IMR-90 (cell line): ENCODE measurements around the gene GPR84. TPM values are rescaled to one million over a fixed set of nuclear protein-coding genes. Genes with fewer than 3 reads are reported as not detected.

Experiments used
- ATAC-seq: fragments of 200-7000 bp; cut with Tn5 transposase; 2 replicates; pipeline ENCODE4 v1.9.1; 2020; ENCODE audit warnings: low read depth, mild to moderate bottlenecking, moderate library complexity
- BruUV-seq: library from RNA; stranded (reverse); fragments of 400-500 nt; replicated peaks from 2 replicates; lab custom pipeline; 2021; lab: Mats Ljungman, UMichigan
- CTCF ChIA-PET: fragments of 300-600 bp; formaldehyde crosslinking; extraction: SDS; loops from one replicate; lab custom pipeline; 2021; ENCODE audit warnings: antibody characterized with exemption; lab: Yijun Ruan, JAX
- POLR2A ChIA-PET: fragments of 300-600 bp; sonication (Branson Sonifier 250); formaldehyde crosslinking; loops from one replicate; lab custom pipeline; 2022; ENCODE audit warnings: antibody characterized with exemption; ENCODE audit not compliant: unreplicated experiment; lab: Charles Lee
- DNase-seq: peaks from one replicate; pipeline ENCODE4 v3.0.0; 2013
- H2AFZ ChIP-seq: replicated peaks from 2 replicates; pipeline ENCODE3; 2013; ENCODE audit warnings: low read length, mild to moderate bottlenecking; ENCODE audit not compliant: poor library complexity
- H2AK5ac ChIP-seq: 2 replicates; pipeline ENCODE4 v1.6.1; 2013; ENCODE audit warnings: low read depth, low read length, inconsistent platforms
- H2AK9ac ChIP-seq: replicated peaks from 2 replicates; pipeline ENCODE3; 2013; ENCODE audit warnings: mild to moderate bottlenecking, low read depth, low read length, moderate library complexity; ENCODE audit not compliant: poor library complexity
- H2BK120ac ChIP-seq: 2 replicates; pipeline ENCODE4 v1.6.1; 2013; ENCODE audit warnings: low read depth, low read length, inconsistent platforms
- H2BK15ac ChIP-seq: 3 replicates; pipeline ENCODE4 v1.6.1; 2013; ENCODE audit warnings: low read depth, low read length, inconsistent platforms
- H2BK20ac ChIP-seq: 2 replicates; pipeline ENCODE4 v1.6.1; 2013; ENCODE audit warnings: low read depth, mild to moderate bottlenecking, inconsistent platforms, low read length, moderate library complexity
- H2BK5ac ChIP-seq: 2 replicates; pipeline ENCODE4 v1.6.1; 2013; ENCODE audit warnings: mild to moderate bottlenecking, low read depth, low read length, inconsistent platforms; ENCODE audit not compliant: poor library complexity, severe bottlenecking
- H3K14ac ChIP-seq: replicated peaks from 2 replicates; pipeline ENCODE4 v1.6.1; 2013; ENCODE audit warnings: low read depth, low read length, inconsistent platforms
- H3K18ac ChIP-seq: 2 replicates; pipeline ENCODE4 v1.6.1; 2013; ENCODE audit warnings: low read depth, low read length, control low read depth
- H3K23ac ChIP-seq: 2 replicates; pipeline ENCODE4 v1.6.1; 2013; ENCODE audit warnings: low read depth, low read length, inconsistent platforms
- H3K27ac ChIP-seq: 2 replicates; pipeline ENCODE4 v1.5.1; 2013; ENCODE audit warnings: mild to moderate bottlenecking, control low read depth, low read length; ENCODE audit not compliant: insufficient read depth
- H3K27me3 ChIP-seq: 2 replicates; pipeline ENCODE4 v1.6.1; 2013; ENCODE audit warnings: low read length; ENCODE audit not compliant: control insufficient read depth, insufficient read depth
- H3K36me3 ChIP-seq: 2 replicates; pipeline ENCODE4 v1.6.1; 2013; ENCODE audit warnings: low read length, mixed read lengths; ENCODE audit not compliant: control insufficient read depth, insufficient read depth
- H3K4ac ChIP-seq: 2 replicates; pipeline ENCODE4 v1.6.1; 2013; ENCODE audit warnings: low read depth, low read length, inconsistent platforms
- H3K4me1 ChIP-seq: 2 replicates; pipeline ENCODE4 v1.6.1; 2013; ENCODE audit warnings: low read length, mixed read lengths; ENCODE audit not compliant: control insufficient read depth, insufficient read depth
- H3K4me2 ChIP-seq: 2 replicates; pipeline ENCODE4 v1.6.1; 2013; ENCODE audit warnings: low read depth, mild to moderate bottlenecking, control low read depth, low read length, moderate library complexity
- H3K4me3 ChIP-seq: 2 replicates; pipeline ENCODE4 v1.5.1; 2013; ENCODE audit warnings: low read depth, mild to moderate bottlenecking, control low read depth, low read length, moderate library complexity; ENCODE audit not compliant: insufficient read depth
- H3K56ac ChIP-seq: 2 replicates; pipeline ENCODE4 v1.6.1; 2013; ENCODE audit warnings: low read length, inconsistent platforms; ENCODE audit not compliant: insufficient read depth; ENCODE audit errors: extremely low read depth
- H3K79me1 ChIP-seq, 2 experiments: 2 replicates each; pipeline ENCODE4 v1.6.1; 2013; ENCODE audit warnings: low read length in 2 of 2, inconsistent platforms in 1 of 2, low read depth in 1 of 2
- H3K9ac ChIP-seq: 2 replicates; pipeline ENCODE4 v1.6.1; 2013; ENCODE audit warnings: low read depth, low read length, control low read depth
- H3K9me1 ChIP-seq: 2 replicates; pipeline ENCODE4 v1.6.1; 2013; ENCODE audit warnings: low read length, inconsistent platforms; ENCODE audit not compliant: insufficient read depth
- H3K9me3 ChIP-seq: 2 replicates; pipeline ENCODE4 v1.6.1; 2013; ENCODE audit warnings: low read length; ENCODE audit not compliant: control insufficient read depth, insufficient read depth
- H4K20me1 ChIP-seq: 2 replicates; pipeline ENCODE4 v1.6.1; 2013; ENCODE audit warnings: low read length, inconsistent platforms; ENCODE audit not compliant: insufficient read depth
- H4K5ac ChIP-seq: 2 replicates; pipeline ENCODE4 v1.6.1; 2013; ENCODE audit warnings: mild to moderate bottlenecking, low read depth, low read length, control low read depth
- H4K8ac ChIP-seq, 2 experiments: 2 replicates each; pipeline ENCODE4 v1.6.1; 2013; ENCODE audit warnings: low read depth in 2 of 2, low read length in 2 of 2, control low read depth in 1 of 2, inconsistent platforms in 1 of 2
- H4K91ac ChIP-seq: 2 replicates; pipeline ENCODE4 v1.6.1; 2013; ENCODE audit warnings: low read depth, low read length, inconsistent platforms; ENCODE audit not compliant: insufficient read depth
- BHLHE40 ChIP-seq: fragments of 150-350 bp; IDR thresholded peaks from 2 replicates; pipeline ENCODE4 v1.6.1; 2016; ENCODE audit warnings: mild to moderate bottlenecking, low read depth, low read length
- CEBPB ChIP-seq: IDR thresholded peaks from 2 replicates; pipeline ENCODE4 v1.6.1; 2012; ENCODE audit warnings: low read depth, low read length, improper control_type of control experiment
- FOS ChIP-seq: fragments of 150-350 bp; IDR thresholded peaks from 2 replicates; pipeline ENCODE4 v1.6.1; 2016; ENCODE audit warnings: low read depth, low read length
- MAFK ChIP-seq: IDR thresholded peaks from 2 replicates; pipeline ENCODE4 v1.6.1; 2012; ENCODE audit warnings: low read depth, low read length, improper control_type of control experiment
- MAZ ChIP-seq: IDR thresholded peaks from 2 replicates; pipeline ENCODE4 v1.6.1; 2012; ENCODE audit warnings: low read depth, mild to moderate bottlenecking, low read length, improper control_type of control experiment, moderate library complexity, borderline replicate concordance
- MXI1 ChIP-seq: IDR thresholded peaks from 2 replicates; pipeline ENCODE4 v1.6.1; 2012; ENCODE audit warnings: low read depth, mild to moderate bottlenecking, low read length, moderate library complexity, borderline replicate concordance
- NFE2L2 ChIP-seq: fragments of 150-350 bp; IDR thresholded peaks from 2 replicates; pipeline ENCODE4 v1.6.1; 2016; ENCODE audit warnings: low read depth, mild to moderate bottlenecking, low read length
- POLR2A ChIP-seq: IDR thresholded peaks from 2 replicates; pipeline ENCODE4 v1.6.1; 2012; ENCODE audit warnings: mild to moderate bottlenecking, low read depth, low read length
- RAD21 ChIP-seq: IDR thresholded peaks from 2 replicates; pipeline ENCODE4 v1.6.1; 2012; ENCODE audit warnings: low read length, improper control_type of control experiment
- RCOR1 ChIP-seq: IDR thresholded peaks from 2 replicates; pipeline ENCODE4 v1.6.1; 2012; ENCODE audit warnings: mild to moderate bottlenecking, low read length, improper control_type of control experiment; ENCODE audit not compliant: insufficient replicate concordance
- WGBS, 2 experiments: methylation state at CpG; one replicate each; pipeline versions ENCODE4 v1.1.5 to v1.1.7; 2013; ENCODE audit warnings: missing lambda C conversion rate in 2 of 2; ENCODE audit not compliant: insufficient read length in 1 of 2; ENCODE audit errors: extremely low coverage in 2 of 2; 5-methylcytosine and 5-hydroxymethylcytosine counted together
- dilution Hi-C: fragments of 300-500 bp; cut with HindIII; formaldehyde crosslinking; loops from one replicate; pipeline ENCODE4 v1.14.3; 2018; ENCODE audit warnings: low sequenced_read_pairs; ENCODE audit not compliant: unreplicated experiment
- in situ Hi-C: fragments of 300-500 bp; cut with MboI; formaldehyde crosslinking; loops from 3 replicates; pipeline ENCODE4 v1.14.3; 2019; ENCODE audit warnings: low sequenced_read_pairs, inconsistent platforms, mixed read lengths
- intact Hi-C: fragments of 100-400 bp; cut with micrococcal nuclease; formaldehyde crosslinking; loops from 2 replicates; pipeline ENCODE4 v1.10.0; 2022
- polyA plus RNA-seq, 3 experiments: library from polyadenylated mRNA; depleted of rRNA; stranded (reverse); fragments of >200 nt; gene quantifications; 2 replicates each; pipeline ENCODE4 v1.2.3, GENCODE V29; 2012; ENCODE audit warnings: low replicate concordance in 1 of 3
- total RNA-seq: library from RNA; depleted of rRNA; stranded (reverse); fragments of >200 nt; gene quantifications from 2 replicates; pipeline ENCODE4 v1.2.3, GENCODE V29; 2012
- TF ChIP-seq, protein P1 (sequence below): conservative IDR thresholded peaks from 2 replicates; pipeline ENCODE4 v1.5.1; 2012; ENCODE audit warnings: mild to moderate bottlenecking, low read depth, low read length, improper control_type of control experiment

GPR84 gene
- total and polyA plus RNA-seq, 2 of the 4 experiments (the other 2 are of a cell fraction), result not detected

DNA sequence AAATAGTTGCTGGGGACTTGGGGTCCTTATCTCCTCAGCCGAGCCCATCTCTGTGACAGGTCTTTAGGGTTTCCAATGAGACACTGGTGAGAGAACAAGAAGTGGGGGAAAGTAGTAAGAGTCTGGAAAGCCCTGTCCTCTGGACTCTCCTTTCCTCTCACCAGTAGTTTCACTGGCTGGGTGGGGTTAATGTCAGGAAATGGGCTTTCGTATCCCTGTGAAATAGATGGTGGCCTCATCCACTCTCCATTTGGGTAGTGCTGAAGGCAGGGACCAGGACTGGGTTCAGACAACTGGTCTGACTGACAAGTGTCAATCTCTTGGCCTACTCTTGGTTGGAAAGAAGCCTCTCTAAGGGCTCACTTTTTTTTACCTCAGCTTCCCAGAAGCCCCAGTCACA is 12.7 kb upstream of the GPR84 start:
- H3K27ac ChIP-seq, result no peak overlapping the region
- POLR2A ChIA-PET, result no interaction called here
- H3K9me1 ChIP-seq, result no peaks in the 10 kb centered on the region; the same call in 1 of the 2 replicates
- H4K5ac ChIP-seq, result no peak overlapping the region
- in situ Hi-C loops, result loop anchor here (10.0 kb wide), 1 partner anchor 382 kb away; no protein-coding TSS in a partner anchor
- H2BK15ac ChIP-seq, result no peak overlapping the region
- dilution Hi-C loops, result no loop called here
- H4K91ac ChIP-seq, result no peak overlapping the region
- peaks cover 4% of the 10 kb centered on the region; the same call in 1 of the 2 replicates for H4K20me1 ChIP-seq
- no peak overlapping the region; the same call in 1 of the 2 replicates for H3K23ac ChIP-seq
- peaks cover 6% of the 10 kb centered on the region; the same call in 1 of the 2 replicates for H3K4me1 ChIP-seq
- H2AK9ac ChIP-seq, result no peak overlapping the region
- DNase-seq (no peak), ATAC-seq (no peak)
- no peak for TF ChIP-seq MAFK
- no peak for TF ChIP-seq POLR2A
- no peak for TF ChIP-seq BHLHE40
- no peak for TF ChIP-seq CEBPB
- TF ChIP-seq NFE2L2, result no peak
- TF ChIP-seq RCOR1, result no peak
- TF ChIP-seq MAZ, result no peak
- no peak for TF ChIP-seq FOS
- no peak for TF ChIP-seq MXI1
- no peak for TF ChIP-seq RAD21
- TF ChIP-seq, protein P1, sequence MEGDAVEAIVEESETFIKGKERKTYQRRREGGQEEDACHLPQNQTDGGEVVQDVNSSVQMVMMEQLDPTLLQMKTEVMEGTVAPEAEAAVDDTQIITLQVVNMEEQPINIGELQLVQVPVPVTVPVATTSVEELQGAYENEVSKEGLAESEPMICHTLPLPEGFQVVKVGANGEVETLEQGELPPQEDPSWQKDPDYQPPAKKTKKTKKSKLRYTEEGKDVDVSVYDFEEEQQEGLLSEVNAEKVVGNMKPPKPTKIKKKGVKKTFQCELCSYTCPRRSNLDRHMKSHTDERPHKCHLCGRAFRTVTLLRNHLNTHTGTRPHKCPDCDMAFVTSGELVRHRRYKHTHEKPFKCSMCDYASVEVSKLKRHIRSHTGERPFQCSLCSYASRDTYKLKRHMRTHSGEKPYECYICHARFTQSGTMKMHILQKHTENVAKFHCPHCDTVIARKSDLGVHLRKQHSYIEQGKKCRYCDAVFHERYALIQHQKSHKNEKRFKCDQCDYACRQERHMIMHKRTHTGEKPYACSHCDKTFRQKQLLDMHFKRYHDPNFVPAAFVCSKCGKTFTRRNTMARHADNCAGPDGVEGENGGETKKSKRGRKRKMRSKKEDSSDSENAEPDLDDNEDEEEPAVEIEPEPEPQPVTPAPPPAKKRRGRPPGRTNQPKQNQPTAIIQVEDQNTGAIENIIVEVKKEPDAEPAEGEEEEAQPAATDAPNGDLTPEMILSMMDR, result no peak
- CTCF ChIA-PET, result no interaction called here
- H3K18ac ChIP-seq, result no peak overlapping the region
- intact Hi-C loops, result no loop called here
- no peak overlapping the region for H3K4me2 ChIP-seq
- no peak overlapping the region for H3K14ac ChIP-seq
- no peak overlapping the region for H2BK20ac ChIP-seq
- no peaks in the 10 kb centered on the region for H3K27me3 ChIP-seq
- no peak overlapping the region for H2BK5ac ChIP-seq
- H3K9me3 ChIP-seq, result no peaks in the 10 kb centered on the region
- H3K36me3 ChIP-seq, result peaks cover 1% of the 10 kb centered on the region; the same call in 1 of the 2 replicates
- no peak overlapping the region for H2BK120ac ChIP-seq
- no CpG with 5 or more reads among the region's 2 CpGs for WGBS, 2 experiments
- no peak overlapping the region for H3K9ac ChIP-seq
- no peak overlapping the region for H3K4me3 ChIP-seq
- no peak overlapping the region for H3K4ac ChIP-seq
- H3K56ac ChIP-seq, result no peak overlapping the region
- H3K79me1 ChIP-seq, result peaks cover 0 to 6% of the 10 kb centered on the region in 2 experiments; a peak in 1 of 4 replicates
- no peak overlapping the region for H2AFZ ChIP-seq
- no peak overlapping the region for H4K8ac ChIP-seq
- BruUV-seq, result no TSS peak
- no peak overlapping the region for H2AK5ac ChIP-seq
